ENCODE data around the gene TSC22D4. TPM values are rescaled to one million over a fixed set of nuclear protein-coding genes. Genes with fewer than 3 reads are reported as not detected.

The TSC22D4 gene
- total and polyA plus RNA-seq, 9 of the 15 experiments (the other 6 are each of a cell fraction or from before 2014, with no cell fraction given): 0.37 to 107 (median 28.7) TPM

DNA sequence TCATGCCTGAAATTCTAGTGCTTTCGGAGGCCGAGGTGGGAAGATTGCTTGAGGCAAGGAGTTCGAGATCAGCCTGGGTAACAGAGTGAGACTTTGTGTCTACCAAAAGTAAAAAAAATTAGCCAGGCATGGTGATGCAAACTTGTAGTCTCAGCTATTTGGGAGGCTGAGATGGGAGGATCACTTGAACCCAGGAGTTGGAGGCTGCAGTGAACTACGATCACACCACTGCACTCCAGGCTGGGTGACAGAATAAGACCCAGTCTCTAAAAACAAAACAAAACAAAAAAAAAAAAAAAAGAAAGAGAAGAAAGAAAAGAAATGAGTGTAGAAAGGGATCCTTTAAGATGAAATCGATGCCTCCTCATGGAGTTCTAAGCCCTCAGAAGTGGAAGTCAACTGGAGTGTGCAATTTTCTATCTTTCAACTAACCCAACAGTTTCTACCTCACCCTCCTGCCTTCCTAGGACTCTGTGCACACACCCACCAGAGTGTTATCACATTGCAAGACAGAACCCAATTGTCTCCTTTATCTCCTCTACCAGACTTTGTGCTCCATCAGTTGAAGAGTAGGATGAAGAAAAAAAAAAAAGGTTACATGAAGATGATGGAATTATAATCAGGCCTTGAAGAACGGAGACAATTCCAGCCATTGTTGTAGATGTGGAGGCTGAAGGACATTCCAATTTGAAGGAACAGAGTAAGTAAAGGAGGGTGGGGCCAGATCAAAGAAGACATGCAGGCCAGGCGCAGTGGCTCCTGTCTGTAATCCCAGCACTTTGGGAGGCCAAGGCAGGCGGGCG, 31.6 kb upstream of the TSC22D4 start (continued):
- TF ChIP-seq, protein P1, sequence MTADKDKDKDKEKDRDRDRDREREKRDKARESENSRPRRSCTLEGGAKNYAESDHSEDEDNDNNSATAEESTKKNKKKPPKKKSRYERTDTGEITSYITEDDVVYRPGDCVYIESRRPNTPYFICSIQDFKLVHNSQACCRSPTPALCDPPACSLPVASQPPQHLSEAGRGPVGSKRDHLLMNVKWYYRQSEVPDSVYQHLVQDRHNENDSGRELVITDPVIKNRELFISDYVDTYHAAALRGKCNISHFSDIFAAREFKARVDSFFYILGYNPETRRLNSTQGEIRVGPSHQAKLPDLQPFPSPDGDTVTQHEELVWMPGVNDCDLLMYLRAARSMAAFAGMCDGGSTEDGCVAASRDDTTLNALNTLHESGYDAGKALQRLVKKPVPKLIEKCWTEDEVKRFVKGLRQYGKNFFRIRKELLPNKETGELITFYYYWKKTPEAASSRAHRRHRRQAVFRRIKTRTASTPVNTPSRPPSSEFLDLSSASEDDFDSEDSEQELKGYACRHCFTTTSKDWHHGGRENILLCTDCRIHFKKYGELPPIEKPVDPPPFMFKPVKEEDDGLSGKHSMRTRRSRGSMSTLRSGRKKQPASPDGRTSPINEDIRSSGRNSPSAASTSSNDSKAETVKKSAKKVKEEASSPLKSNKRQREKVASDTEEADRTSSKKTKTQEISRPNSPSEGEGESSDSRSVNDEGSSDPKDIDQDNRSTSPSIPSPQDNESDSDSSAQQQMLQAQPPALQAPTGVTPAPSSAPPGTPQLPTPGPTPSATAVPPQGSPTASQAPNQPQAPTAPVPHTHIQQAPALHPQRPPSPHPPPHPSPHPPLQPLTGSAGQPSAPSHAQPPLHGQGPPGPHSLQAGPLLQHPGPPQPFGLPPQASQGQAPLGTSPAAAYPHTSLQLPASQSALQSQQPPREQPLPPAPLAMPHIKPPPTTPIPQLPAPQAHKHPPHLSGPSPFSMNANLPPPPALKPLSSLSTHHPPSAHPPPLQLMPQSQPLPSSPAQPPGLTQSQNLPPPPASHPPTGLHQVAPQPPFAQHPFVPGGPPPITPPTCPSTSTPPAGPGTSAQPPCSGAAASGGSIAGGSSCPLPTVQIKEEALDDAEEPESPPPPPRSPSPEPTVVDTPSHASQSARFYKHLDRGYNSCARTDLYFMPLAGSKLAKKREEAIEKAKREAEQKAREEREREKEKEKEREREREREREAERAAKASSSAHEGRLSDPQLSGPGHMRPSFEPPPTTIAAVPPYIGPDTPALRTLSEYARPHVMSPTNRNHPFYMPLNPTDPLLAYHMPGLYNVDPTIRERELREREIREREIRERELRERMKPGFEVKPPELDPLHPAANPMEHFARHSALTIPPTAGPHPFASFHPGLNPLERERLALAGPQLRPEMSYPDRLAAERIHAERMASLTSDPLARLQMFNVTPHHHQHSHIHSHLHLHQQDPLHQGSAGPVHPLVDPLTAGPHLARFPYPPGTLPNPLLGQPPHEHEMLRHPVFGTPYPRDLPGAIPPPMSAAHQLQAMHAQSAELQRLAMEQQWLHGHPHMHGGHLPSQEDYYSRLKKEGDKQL (CRISPR knock-in tag; IDR thresholded peaks at IDR 0.05; ENCODE audit: borderline replicate concordance): no peak
- TF ChIP-seq, protein P2, sequence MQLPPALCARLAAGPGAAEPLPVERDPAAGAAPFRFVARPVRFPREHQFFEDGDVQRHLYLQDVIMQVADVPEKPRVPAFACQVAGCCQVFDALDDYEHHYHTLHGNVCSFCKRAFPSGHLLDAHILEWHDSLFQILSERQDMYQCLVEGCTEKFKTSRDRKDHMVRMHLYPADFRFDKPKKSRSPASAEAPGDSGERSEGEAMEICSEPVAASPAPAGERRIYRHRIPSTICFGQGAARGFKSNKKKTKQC (CRISPR knock-in tag; IDR thresholded peaks at IDR 0.05): no peak
- TF ChIP-seq PHF20 (IDR thresholded peaks at IDR 0.05; ENCODE audit: partially characterized antibody): peak; percentile 20
- TF ChIP-seq NR2C2 (CRISPR knock-in tag; IDR thresholded peaks at IDR 0.05): no peak
- TF ChIP-seq NR2C2 (tag; IDR thresholded peaks at IDR 0.05): no peak
- TF ChIP-seq CHD2 (IDR thresholded peaks at IDR 0.05; ENCODE audit: low read depth, low read length): no peak
- TF ChIP-seq KDM1A (IDR thresholded peaks at IDR 0.05): peak; percentile 83 to 89
- no peak for TF ChIP-seq ZNF311 (CRISPR knock-in tag; IDR thresholded peaks at IDR 0.05)
- peak; percentile 52; the same call in 1 of the 2 replicates for TF ChIP-seq ZNF644 (tag; IDR thresholded peaks at IDR 0.05; ENCODE audit: low read depth)
- TF ChIP-seq SIRT6 (IDR thresholded peaks at IDR 0.05; ENCODE audit: low read depth, low read length): no peak
- TF ChIP-seq U2AF1 (optimal IDR thresholded peaks at IDR 0.05; ENCODE audit: low read depth, low read length): peak; percentile 44
- TF ChIP-seq, protein P3, sequence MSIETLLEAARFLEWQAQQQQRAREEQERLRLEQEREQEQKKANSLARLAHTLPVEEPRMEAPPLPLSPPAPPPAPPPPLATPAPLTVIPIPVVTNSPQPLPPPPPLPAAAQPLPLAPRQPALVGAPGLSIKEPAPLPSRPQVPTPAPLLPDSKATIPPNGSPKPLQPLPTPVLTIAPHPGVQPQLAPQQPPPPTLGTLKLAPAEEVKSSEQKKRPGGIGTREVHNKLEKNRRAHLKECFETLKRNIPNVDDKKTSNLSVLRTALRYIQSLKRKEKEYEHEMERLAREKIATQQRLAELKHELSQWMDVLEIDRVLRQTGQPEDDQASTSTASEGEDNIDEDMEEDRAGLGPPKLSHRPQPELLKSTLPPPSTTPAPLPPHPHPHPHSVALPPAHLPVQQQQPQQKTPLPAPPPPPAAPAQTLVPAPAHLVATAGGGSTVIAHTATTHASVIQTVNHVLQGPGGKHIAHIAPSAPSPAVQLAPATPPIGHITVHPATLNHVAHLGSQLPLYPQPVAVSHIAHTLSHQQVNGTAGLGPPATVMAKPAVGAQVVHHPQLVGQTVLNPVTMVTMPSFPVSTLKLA (conservative IDR thresholded peaks at IDR 0.05): peak; percentile 28 to 78; a peak in 3 of 4 replicates
- no peak for TF ChIP-seq SP2 (IDR thresholded peaks at IDR 0.05; ENCODE audit: extremely low read depth, low read depth, low read length, poor library complexity, severe bottlenecking)
- TF ChIP-seq NFE2 (IDR thresholded peaks at IDR 0.05; ENCODE audit: low read depth): no peak
- no peak for TF ChIP-seq MAFF (IDR thresholded peaks at IDR 0.05; ENCODE audit: low read length)
- TF ChIP-seq, protein P4, sequence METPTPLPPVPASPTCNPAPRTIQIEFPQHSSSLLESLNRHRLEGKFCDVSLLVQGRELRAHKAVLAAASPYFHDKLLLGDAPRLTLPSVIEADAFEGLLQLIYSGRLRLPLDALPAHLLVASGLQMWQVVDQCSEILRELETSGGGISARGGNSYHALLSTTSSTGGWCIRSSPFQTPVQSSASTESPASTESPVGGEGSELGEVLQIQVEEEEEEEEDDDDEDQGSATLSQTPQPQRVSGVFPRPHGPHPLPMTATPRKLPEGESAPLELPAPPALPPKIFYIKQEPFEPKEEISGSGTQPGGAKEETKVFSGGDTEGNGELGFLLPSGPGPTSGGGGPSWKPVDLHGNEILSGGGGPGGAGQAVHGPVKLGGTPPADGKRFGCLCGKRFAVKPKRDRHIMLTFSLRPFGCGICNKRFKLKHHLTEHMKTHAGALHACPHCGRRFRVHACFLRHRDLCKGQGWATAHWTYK (CRISPR knock-in tag; IDR thresholded peaks at IDR 0.05): 0 out of 2 replicates have a peak, but pooled peaks have one; percentile 31
- TF ChIP-seq, protein P5, sequence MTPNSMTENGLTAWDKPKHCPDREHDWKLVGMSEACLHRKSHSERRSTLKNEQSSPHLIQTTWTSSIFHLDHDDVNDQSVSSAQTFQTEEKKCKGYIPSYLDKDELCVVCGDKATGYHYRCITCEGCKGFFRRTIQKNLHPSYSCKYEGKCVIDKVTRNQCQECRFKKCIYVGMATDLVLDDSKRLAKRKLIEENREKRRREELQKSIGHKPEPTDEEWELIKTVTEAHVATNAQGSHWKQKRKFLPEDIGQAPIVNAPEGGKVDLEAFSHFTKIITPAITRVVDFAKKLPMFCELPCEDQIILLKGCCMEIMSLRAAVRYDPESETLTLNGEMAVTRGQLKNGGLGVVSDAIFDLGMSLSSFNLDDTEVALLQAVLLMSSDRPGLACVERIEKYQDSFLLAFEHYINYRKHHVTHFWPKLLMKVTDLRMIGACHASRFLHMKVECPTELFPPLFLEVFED (CRISPR knock-in tag; conservative IDR thresholded peaks at IDR 0.05): 0 out of 2 replicates have a peak, but pooled peaks have one; percentile 65

Data from K562 (cell line).